Upper lobe of left lung (tissue), 4 donors: ENCODE results near the gene GARIN1A.
"Not testable (repeated sequence)": the region's sequence is repeated elsewhere in the genome, so short reads cannot be mapped to it uniquely, and the experiment has no call there.

Source experiments
- CTCF ChIP-seq, 6 experiments: fragments of 450-650 bp in 4 of 6; fragments of 200-600 bp in 2 of 6; sonication (generic) in 2 of 6; IDR thresholded peaks; one replicate each; pipeline ENCODE4 v1.5.1; 2016 to 2019; ENCODE audit warnings: antibody characterized with exemption in 6 of 6
- EP300 ChIP-seq, 4 donors: sonication (generic); formaldehyde crosslinking; IDR thresholded peaks; one replicate each; pipeline ENCODE4 v1.5.1; 2017; ENCODE audit warnings: antibody characterized with exemption in 4 of 4, control low read depth in 2 of 4
- POLR2A ChIP-seq, 4 donors: fragments of 450-650 bp; IDR thresholded peaks; one replicate each; pipeline ENCODE4 v1.5.1; 2016 to 2017; ENCODE audit warnings: antibody characterized with exemption in 4 of 4, mild to moderate bottlenecking in 2 of 4
- POLR2AphosphoS5 ChIP-seq, 2 donors: sonication (generic); formaldehyde crosslinking; IDR thresholded peaks; one replicate each; pipeline ENCODE4 v1.5.1; 2017; ENCODE audit warnings: antibody characterized with exemption in 2 of 2

GRCh38 chr7:128654501-128654900 is 17.6 kb upstream of the GARIN1A start:
- not testable (repeated sequence) for TF ChIP-seq CTCF, POLR2A, POLR2AphosphoS5, EP300 (IDR thresholded peaks at IDR 0.05)
